Stimulated activated CD8-positive, alpha-beta memory T cell treated with anti-CD3 and anti-CD28 coated beads, Interleukin-12 subunit alpha, Interleukin-12 subunit beta, amount 100 ng/mL, for 1 hour (primary cell): ENCODE measurements around the gene MT1G.
"Not testable (repeated sequence)": the region's sequence is repeated elsewhere in the genome, so short reads cannot be mapped to it uniquely, and the experiment has no call there.

ENCODE experiments used
- DNase-seq: peaks from one replicate; pipeline ENCODE4 v3.0.0-alpha.2; 2020; ENCODE audit warnings: low read depth

Gene MT1G

GRCh38 chr16:56636616-56637413, 31.1 kb downstream of the MT1G start:
- DNase-seq, result no peak

- no peak for DNase-seq
Observed at GRCh38 chr16:56635441-56635967, 32.4 kb downstream of the MT1G start.

GRCh38 chr16:56634715-56635440, 33.0 kb downstream of the MT1G start:
- DNase-seq, result no peak

- no peak for DNase-seq
Observed at GRCh38 chr16:56633535-56633934, 34.3 kb downstream of the MT1G start.

GRCh38 chr16:56632848-56633365, 35.0 kb downstream of the MT1G start:
- no peak for DNase-seq

- no peak for DNase-seq
Observed at GRCh38 chr16:56632156-56632847, 35.6 kb downstream of the MT1G start, which contains the start of gene MT1M. MT1M (plus strand) TSS chr16:56632659; CDS start chr16:56632732, 73 bp downstream.

- no peak for DNase-seq
Observed at GRCh38 chr16:56631832-56632155, 36.1 kb downstream of the MT1G start.

- no peak for DNase-seq
Observed at GRCh38 chr16:56631197-56631596, 36.7 kb downstream of the MT1G start.

- DNase-seq, result no peak
Observed at GRCh38 chr16:56630134-56630533, 37.7 kb downstream of the MT1G start.

- no peak for DNase-seq
Observed at GRCh38 chr16:56629531-56629930, 38.3 kb downstream of the MT1G start.

GRCh38 chr16:56628486-56629350, 39.1 kb downstream of the MT1G start:
- DNase-seq, result no peak

- no peak for DNase-seq
Observed at GRCh38 chr16:56626685-56627084, 41.2 kb downstream of the MT1G start.

- no peak for DNase-seq
Observed at GRCh38 chr16:56625943-56626654, 41.8 kb downstream of the MT1G start.

- no peak for DNase-seq
Observed at GRCh38 chr16:56625140-56625942, 42.5 kb downstream of the MT1G start, which contains the start of gene MT1E. MT1E (plus strand) TSS chr16:56625781; CDS start chr16:56625852, 71 bp downstream.

GRCh38 chr16:56623637-56624036, 44.2 kb downstream of the MT1G start:
- DNase-seq, result no peak

GRCh38 chr16:56623184-56623583, 44.7 kb downstream of the MT1G start:
- DNase-seq, result not testable (repeated sequence)

GRCh38 chr16:56621665-56622445, 46.0 kb downstream of the MT1G start:
- not testable (repeated sequence) for DNase-seq

GRCh38 chr16:56620339-56620897, 47.4 kb downstream of the MT1G start:
- no peak for DNase-seq

GRCh38 chr16:56618138-56618537, 49.7 kb downstream of the MT1G start:
- no peak for DNase-seq
